Ascending aorta (tissue), 2 donors: ENCODE data around the gene AHNAK. TPM values are rescaled to one million over a fixed set of nuclear protein-coding genes. Genes with fewer than 3 reads are reported as not detected.
"Not testable (repeated sequence)": the region's sequence is repeated elsewhere in the genome, so short reads cannot be mapped to it uniquely, and the experiment has no call there.

Experiments
- DNase-seq, 2 donors: peaks; one replicate each; pipeline ENCODE4 v3.0.0-alpha.2; 2019; ENCODE audit warnings: low spot score in 2 of 2
- H3K27ac ChIP-seq, 2 donors: fragments of 200-600 bp; sonication (generic); one replicate each; pipeline ENCODE4 v1.5.1; 2016 to 2017; ENCODE audit warnings: mild to moderate bottlenecking in 1 of 2
- H3K27me3 ChIP-seq: fragments of 200-600 bp; sonication (generic); one replicate; pipeline ENCODE4 v1.5.1; 2017
- H3K36me3 ChIP-seq, 2 donors: fragments of 200-600 bp; sonication (generic); one replicate each; pipeline ENCODE4 v1.5.1; 2016
- H3K4me1 ChIP-seq, 2 donors: fragments of 200-600 bp; sonication (generic); one replicate each; pipeline ENCODE4 v1.5.1; 2016 to 2017; ENCODE audit warnings: mild to moderate bottlenecking in 1 of 2
- H3K4me3 ChIP-seq, 2 donors: fragments of 200-600 bp; sonication (generic); one replicate each; pipeline ENCODE4 v1.5.1; 2016 to 2017; ENCODE audit warnings: mild to moderate bottlenecking in 1 of 2
- H3K9me3 ChIP-seq, 2 donors: fragments of 200-600 bp; sonication (generic); one replicate each; pipeline ENCODE4 v1.5.1; 2016
- CTCF ChIP-seq, 3 experiments: fragments of 200-600 bp in 2 of 3; fragments of 450-650 bp in 1 of 3; sonication (generic) in 2 of 3; IDR thresholded peaks; one replicate each; pipeline ENCODE4 v1.5.1; 2016 to 2019; ENCODE audit warnings: antibody characterized with exemption in 3 of 3, mild to moderate bottlenecking in 1 of 3, moderate library complexity in 1 of 3
- intact Hi-C: fragments of 100-400 bp; cut with DNase I; formaldehyde crosslinking; loops from one replicate; pipeline ENCODE4 v1.15.1; 2023
- total RNA-seq: library from RNA; depleted of rRNA; stranded (reverse); fragments of >200 nt; gene quantifications from one replicate; pipeline ENCODE4 v1.1.0, GENCODE V29; 2016

AHNAK gene
- total RNA-seq, 1 donor from 2014 or later, result 718 TPM

DNA sequence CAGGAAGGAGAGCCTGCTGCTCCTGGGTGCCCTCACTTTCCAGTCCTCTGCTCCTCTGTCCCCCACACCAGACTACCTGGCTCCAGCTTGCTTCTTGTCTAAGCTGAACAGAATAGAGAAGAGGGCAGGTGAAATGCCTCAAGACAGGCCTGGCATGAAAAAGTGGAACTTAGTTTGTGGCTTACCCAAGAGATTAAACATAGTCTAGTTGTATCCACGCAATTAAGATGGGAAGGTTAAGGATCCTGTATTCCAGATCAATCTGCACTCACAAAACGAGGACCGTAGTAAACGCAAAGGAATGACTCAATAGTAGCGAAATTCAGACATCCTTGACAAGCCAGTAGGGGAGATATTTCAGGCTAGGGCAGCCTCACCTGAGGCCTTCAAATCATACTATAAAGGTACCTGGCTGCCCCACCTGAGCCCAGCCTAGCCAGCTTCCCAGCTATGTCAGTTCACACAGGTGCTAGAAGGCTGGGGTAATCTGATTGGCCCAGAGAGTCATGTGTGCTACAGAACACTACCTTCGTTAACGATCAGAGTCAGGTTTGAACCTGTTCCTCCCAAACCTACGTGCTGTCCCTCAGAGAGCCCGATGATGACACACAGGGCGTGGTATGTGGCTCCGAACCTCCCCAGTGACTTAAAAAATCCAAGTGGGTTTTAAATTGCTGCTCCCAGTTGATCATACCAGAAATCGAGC, 46.5 kb downstream of the AHNAK start:
- intact Hi-C loops, result no loop called here
- H3K36me3 ChIP-seq, result no peaks in the 10 kb centered on the region
- no peak for DNase-seq
- no peaks in the 10 kb centered on the region for H3K9me3 ChIP-seq
- H3K4me3 ChIP-seq, result no peak overlapping the region
- TF ChIP-seq CTCF (IDR thresholded peaks at IDR 0.05), result no peak
- H3K27ac ChIP-seq, result peak overlapping the region in 1 of 2 donors; percentile 15
- H3K27me3 ChIP-seq, result no peaks in the 10 kb centered on the region
- peaks cover 0 to 18% of the 10 kb centered on the region in 2 donors for H3K4me1 ChIP-seq

GRCh38 chr11:62499311-62499943, 47.2 kb downstream of the AHNAK start:
- H3K9me3 ChIP-seq, H3K4me3 ChIP-seq, intact Hi-C loops, H3K27me3 ChIP-seq, H3K36me3 ChIP-seq: not testable (repeated sequence)
- H3K27ac ChIP-seq, result peak overlapping the region in 1 of 2 donors; percentile 15
- peaks cover 0 to 16% of the 10 kb centered on the region in 2 donors for H3K4me1 ChIP-seq
- DNase-seq, result peak in 1 of 2 donors; percentile 76

GRCh38 chr11:62498492-62499286, 47.9 kb downstream of the AHNAK start:
- DNase-seq, result no peak
- intact Hi-C loops, result no loop called here
- TF ChIP-seq CTCF (IDR thresholded peaks at IDR 0.05), result no peak
- H3K27ac ChIP-seq, result no peak overlapping the region
- no peaks in the 10 kb centered on the region for H3K27me3 ChIP-seq
- H3K9me3 ChIP-seq, result no peaks in the 10 kb centered on the region
- peaks cover 0 to 16% of the 10 kb centered on the region in 2 donors for H3K4me1 ChIP-seq
- no peaks in the 10 kb centered on the region for H3K36me3 ChIP-seq
- H3K4me3 ChIP-seq, result no peak overlapping the region

GRCh38 chr11:62498031-62498430, 48.6 kb downstream of the AHNAK start:
- Histone ChIP-seq H3K4me1 (peaks cover 0 to 16% of the 10 kb centered on the region in 2 donors), H3K27me3 (no peaks in the 10 kb centered on the region), H3K4me3 (no peak overlapping the region), H3K36me3 (no peaks in the 10 kb centered on the region), H3K27ac (no peak overlapping the region), H3K9me3 (no peaks in the 10 kb centered on the region)
- TF ChIP-seq CTCF (IDR thresholded peaks at IDR 0.05), result no peak
- intact Hi-C loops, result no loop called here
- no peak for DNase-seq

DNA sequence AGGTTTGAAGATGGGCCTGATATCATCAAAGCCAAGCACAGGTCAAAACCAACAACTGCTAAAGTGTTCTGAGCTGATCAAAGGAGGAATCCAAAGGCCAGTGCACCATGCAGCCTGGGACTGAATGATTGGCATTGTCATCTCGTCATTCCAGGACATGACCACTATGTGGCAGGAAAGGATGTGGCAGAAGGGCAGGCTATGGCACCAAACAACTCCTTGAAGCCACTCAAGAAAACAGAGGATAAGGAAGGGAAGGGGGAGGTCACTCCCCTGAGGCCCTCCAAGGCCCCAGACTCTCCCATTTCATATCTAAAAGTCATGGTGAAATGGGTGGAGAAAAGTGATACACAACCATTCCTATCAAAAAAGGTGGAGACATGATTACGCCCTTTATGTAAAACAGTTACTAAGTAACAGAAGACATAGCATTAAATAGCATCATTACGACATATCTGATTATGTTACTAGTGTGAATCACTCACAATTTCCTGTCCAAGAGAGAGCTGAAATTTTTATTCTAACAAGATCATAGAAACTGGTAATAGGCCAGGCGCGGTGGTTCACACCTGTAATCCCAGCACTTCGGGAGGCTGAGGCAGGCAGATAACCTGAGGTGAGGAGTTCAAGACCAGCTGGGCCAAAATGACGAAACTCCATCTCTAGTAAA, 49.3 kb downstream of the AHNAK start:
- H3K4me1 ChIP-seq, result peaks cover 0 to 14% of the 10 kb centered on the region in 2 donors
- TF ChIP-seq CTCF (IDR thresholded peaks at IDR 0.05), result peak in 2 of 3 experiments; percentile 16 to 20
- H3K36me3 ChIP-seq, result no peaks in the 10 kb centered on the region
- DNase-seq, result no peak
- intact Hi-C loops, result no loop called here
- no peak overlapping the region for H3K27ac ChIP-seq
- H3K9me3 ChIP-seq, result no peaks in the 10 kb centered on the region
- H3K4me3 ChIP-seq, result no peak overlapping the region
- no peaks in the 10 kb centered on the region for H3K27me3 ChIP-seq
